ENCODE measurements around the gene ZDHHC7. TPM values are rescaled to one million over a fixed set of nuclear protein-coding genes. Genes with fewer than 3 reads are reported as not detected.
"Not testable (repeated sequence)": the region's sequence is repeated elsewhere in the genome, so short reads cannot be mapped to it uniquely, and the experiment has no call there.

Gene ZDHHC7
- total and polyA plus RNA-seq, 4 donors = 2.5 to 14.9 (median 12.1) TPM

- TF ChIP-seq ZBTB33 (IDR thresholded peaks at IDR 0.05) = no peak
- no peak for TF ChIP-seq HNF4A (conservative IDR thresholded peaks at IDR 0.05)
- peak in 1 of 2 donors; percentile 37 for TF ChIP-seq RAD21 (IDR thresholded peaks at IDR 0.05)
These were observed 44.3 kb upstream of the ZDHHC7 start (continued) for GRCh38 chr16:85055493-85056210.

- no peaks in the 10 kb centered on the region for H3K36me3 ChIP-seq (ENCODE audit: control insufficient read depth in 4 of 4, insufficient read depth in 3 of 4, low read depth in 1 of 4, low read length in 3 of 4)
- peak overlapping the region in 1 of 2 donors; percentile 18 for H3K9ac ChIP-seq (ENCODE audit: low read depth in 1 of 2, low read length in 2 of 2)
- peaks cover 0 to 15% (median 8%) of the 10 kb centered on the region in 4 donors for H3K4me1 ChIP-seq (ENCODE audit: control insufficient read depth in 4 of 4, insufficient read depth in 4 of 4, low read length in 3 of 4)
- 56% methylated on average over 6 of the region's 6 CpGs for WGBS
- TF ChIP-seq YY1 (IDR thresholded peaks at IDR 0.05) (no peak), RAD21 (IDR thresholded peaks at IDR 0.05) (no peak), TAF1 (conservative IDR thresholded peaks at IDR 0.05) (no peak), HNF4G (IDR thresholded peaks at IDR 0.05) (no peak), REST (IDR thresholded peaks at IDR 0.05) (no peak), CTCF (IDR thresholded peaks at IDR 0.05; ENCODE audit: low read depth, low read length, missing input control) (no peak), ZBTB33 (IDR thresholded peaks at IDR 0.05) (no peak), JUND (IDR thresholded peaks at IDR 0.05) (no peak), FOXA1 (IDR thresholded peaks at IDR 0.05) (no peak), GABPA (IDR thresholded peaks at IDR 0.05 in 1 of 2, conservative IDR thresholded peaks at IDR 0.05 in 1 of 2) (no peak), HNF4A (conservative IDR thresholded peaks at IDR 0.05) (no peak), SP1 (IDR thresholded peaks at IDR 0.05) (no peak), RXRA (IDR thresholded peaks at IDR 0.05) (no peak), EGR1 (IDR thresholded peaks at IDR 0.05; ENCODE audit: low read depth in 2 of 2) (no peak), NR2F2 (IDR thresholded peaks at IDR 0.05) (no peak), FOXA2 (IDR thresholded peaks at IDR 0.05) (no peak)
- TF ChIP-seq, protein P1, sequence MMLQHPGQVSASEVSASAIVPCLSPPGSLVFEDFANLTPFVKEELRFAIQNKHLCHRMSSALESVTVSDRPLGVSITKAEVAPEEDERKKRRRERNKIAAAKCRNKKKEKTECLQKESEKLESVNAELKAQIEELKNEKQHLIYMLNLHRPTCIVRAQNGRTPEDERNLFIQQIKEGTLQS (IDR thresholded peaks at IDR 0.05) = no peak
- H3K27me3 ChIP-seq (ENCODE audit: control insufficient read depth in 4 of 4, insufficient read depth in 4 of 4, low read length in 3 of 4) = no peaks in the 10 kb centered on the region
- DNase-seq (ENCODE audit: low spot score) = no peak
- H3K27ac ChIP-seq (ENCODE audit: low read depth in 1 of 2, low read length in 2 of 2) = peak overlapping the region; percentile 45 to 61
- peak overlapping the region in 1 of 3 donors; percentile 24 for H3K4me3 ChIP-seq (ENCODE audit: low read depth in 1 of 3, low read length in 3 of 3)
- no peaks in the 10 kb centered on the region for H3K9me3 ChIP-seq (ENCODE audit: control insufficient read depth in 4 of 4, low read length in 3 of 4)
These were observed 43.7 kb upstream of the ZDHHC7 start for GRCh38 chr16:85054948-85055492.

GRCh38 chr16:85054321-85054720 is 43.0 kb upstream of the ZDHHC7 start:
- not testable (repeated sequence) for H3K9ac ChIP-seq (ENCODE audit: low read depth in 1 of 2, low read length in 2 of 2); H3K9me3 ChIP-seq (ENCODE audit: control insufficient read depth in 4 of 4, low read length in 3 of 4); H3K36me3 ChIP-seq (ENCODE audit: control insufficient read depth in 4 of 4, insufficient read depth in 3 of 4, low read depth in 1 of 4, low read length in 3 of 4); DNase-seq (ENCODE audit: low spot score); H3K27ac ChIP-seq (ENCODE audit: low read depth in 1 of 2, low read length in 2 of 2); H3K4me3 ChIP-seq (ENCODE audit: low read depth in 1 of 3, low read length in 3 of 3); H3K27me3 ChIP-seq (ENCODE audit: control insufficient read depth in 4 of 4, insufficient read depth in 4 of 4, low read length in 3 of 4)
- WGBS = 86% methylated on average over 3 of the region's 3 CpGs
- H3K4me1 ChIP-seq (ENCODE audit: control insufficient read depth in 4 of 4, insufficient read depth in 4 of 4, low read length in 3 of 4) = peaks cover 0 to 15% (median 8%) of the 10 kb centered on the region in 4 donors

Data from liver (tissue), 9 donors.